Measurements from ENCODE around the gene KRT76.

KRT76 gene

DNA sequence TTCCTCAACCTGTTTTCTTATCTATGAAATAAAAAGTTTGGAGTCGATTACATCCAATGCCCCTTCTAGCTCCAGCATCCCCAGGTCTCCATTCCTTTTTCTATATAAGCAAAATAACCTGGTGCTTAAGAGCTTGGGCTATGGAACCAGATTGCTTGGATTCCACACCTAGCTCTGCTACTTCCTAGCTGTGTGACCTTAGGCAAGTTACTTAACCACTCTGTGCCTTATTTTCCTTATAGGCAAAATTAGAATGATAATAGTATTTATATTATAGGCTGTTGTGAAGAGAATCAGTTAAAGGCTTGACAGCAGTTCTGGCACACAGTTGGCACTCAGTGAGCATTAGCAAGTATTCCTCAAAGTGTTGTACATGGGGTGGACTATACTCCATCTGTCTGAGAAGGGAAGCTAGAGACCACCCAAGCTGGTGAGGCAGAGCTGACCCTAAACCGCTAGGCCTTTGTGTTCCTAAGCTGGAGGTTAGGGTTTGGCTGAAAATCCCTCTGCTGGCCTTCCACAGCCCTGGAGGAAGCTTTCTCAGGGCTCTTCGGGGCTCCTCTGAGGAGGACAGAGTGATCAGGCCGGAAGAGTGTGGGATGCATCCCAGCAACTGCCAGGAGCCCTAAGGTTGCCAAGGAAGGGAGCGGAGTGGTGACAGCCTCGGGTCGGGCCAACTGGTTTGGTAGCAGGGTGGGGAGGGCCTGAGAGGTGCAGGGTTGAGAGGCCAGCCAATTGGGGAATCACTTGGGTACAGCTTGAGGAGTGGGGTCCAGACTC lies 42.8 kb upstream of the KRT76 start:
- H3K9me3 ChIP-seq (ENCODE audit: insufficient read depth, low read length) = no peaks in the 10 kb centered on the region
- no peak overlapping the region for H3K27ac ChIP-seq (ENCODE audit: low read length)
- no peak overlapping the region for H2AFZ ChIP-seq (ENCODE audit: low read depth, low read length)
- no peaks in the 10 kb centered on the region for H3K36me3 ChIP-seq (replicated peaks; ENCODE audit: low read depth, low read length)
- H3K4me2 ChIP-seq (ENCODE audit: low read length) = no peak overlapping the region
- TF ChIP-seq EZH2phosphoT487 (IDR thresholded peaks at IDR 0.05; ENCODE audit: low read depth) = no peak
- TF ChIP-seq, protein P1, sequence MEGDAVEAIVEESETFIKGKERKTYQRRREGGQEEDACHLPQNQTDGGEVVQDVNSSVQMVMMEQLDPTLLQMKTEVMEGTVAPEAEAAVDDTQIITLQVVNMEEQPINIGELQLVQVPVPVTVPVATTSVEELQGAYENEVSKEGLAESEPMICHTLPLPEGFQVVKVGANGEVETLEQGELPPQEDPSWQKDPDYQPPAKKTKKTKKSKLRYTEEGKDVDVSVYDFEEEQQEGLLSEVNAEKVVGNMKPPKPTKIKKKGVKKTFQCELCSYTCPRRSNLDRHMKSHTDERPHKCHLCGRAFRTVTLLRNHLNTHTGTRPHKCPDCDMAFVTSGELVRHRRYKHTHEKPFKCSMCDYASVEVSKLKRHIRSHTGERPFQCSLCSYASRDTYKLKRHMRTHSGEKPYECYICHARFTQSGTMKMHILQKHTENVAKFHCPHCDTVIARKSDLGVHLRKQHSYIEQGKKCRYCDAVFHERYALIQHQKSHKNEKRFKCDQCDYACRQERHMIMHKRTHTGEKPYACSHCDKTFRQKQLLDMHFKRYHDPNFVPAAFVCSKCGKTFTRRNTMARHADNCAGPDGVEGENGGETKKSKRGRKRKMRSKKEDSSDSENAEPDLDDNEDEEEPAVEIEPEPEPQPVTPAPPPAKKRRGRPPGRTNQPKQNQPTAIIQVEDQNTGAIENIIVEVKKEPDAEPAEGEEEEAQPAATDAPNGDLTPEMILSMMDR (IDR thresholded peaks at IDR 0.05; ENCODE audit: low read depth, low read length) = no peak
- no peaks in the 10 kb centered on the region for H3K4me1 ChIP-seq (ENCODE audit: low read length)
- no peaks in the 10 kb centered on the region for H4K20me1 ChIP-seq (ENCODE audit: insufficient read depth, low read length)
- no peak overlapping the region for H3K9ac ChIP-seq (ENCODE audit: low read length)
- peaks cover 35% of the 10 kb centered on the region for H3K27me3 ChIP-seq (ENCODE audit: low read depth, low read length)
- H3K4me3 ChIP-seq (ENCODE audit: low read length) = no peak overlapping the region
- no peaks in the 10 kb centered on the region for H3K79me2 ChIP-seq (ENCODE audit: low read length)

DNA sequence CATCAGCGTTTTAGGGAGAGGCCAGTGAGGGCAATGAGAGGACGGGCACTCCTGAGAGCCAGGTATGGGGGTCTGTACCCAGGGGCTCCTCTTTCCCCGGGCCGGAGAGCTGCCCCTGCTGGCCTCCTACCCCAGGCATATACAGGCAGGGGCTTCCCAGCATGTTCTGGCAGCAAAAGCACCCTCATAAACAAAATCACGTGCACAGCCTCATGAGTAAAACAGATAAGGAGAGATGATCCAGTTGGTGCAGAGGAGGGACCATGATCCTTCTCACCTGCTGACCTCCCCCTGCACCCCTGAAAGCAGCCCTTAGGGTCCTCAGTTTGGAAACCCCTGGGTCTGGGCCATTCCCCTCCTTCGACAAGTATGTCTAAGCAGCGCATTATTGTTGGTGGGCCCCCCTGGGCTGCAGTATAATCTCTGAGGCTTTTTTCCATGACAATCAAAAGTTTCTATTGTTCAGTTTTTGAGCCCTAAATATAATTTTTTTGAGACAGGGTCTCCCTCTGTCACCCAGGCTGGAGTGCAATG lies 41.8 kb upstream of the KRT76 start:
- H3K4me2 ChIP-seq (ENCODE audit: low read length) = no peak overlapping the region
- no peaks in the 10 kb centered on the region for H4K20me1 ChIP-seq (ENCODE audit: insufficient read depth, low read length)
- H3K27ac ChIP-seq (ENCODE audit: low read length) = no peak overlapping the region
- H3K79me2 ChIP-seq (ENCODE audit: low read length) = no peaks in the 10 kb centered on the region
- no peak overlapping the region for H3K9ac ChIP-seq (ENCODE audit: low read length)
- no peak overlapping the region for H3K4me3 ChIP-seq (ENCODE audit: low read length)
- H3K36me3 ChIP-seq (replicated peaks; ENCODE audit: low read depth, low read length) = no peaks in the 10 kb centered on the region
- no peaks in the 10 kb centered on the region for H3K9me3 ChIP-seq (ENCODE audit: insufficient read depth, low read length)
- H2AFZ ChIP-seq (ENCODE audit: low read depth, low read length) = no peak overlapping the region
- TF ChIP-seq EZH2phosphoT487 (IDR thresholded peaks at IDR 0.05; ENCODE audit: low read depth) = no peak
- TF ChIP-seq, protein P1 (IDR thresholded peaks at IDR 0.05; ENCODE audit: low read depth, low read length) = no peak
- H3K4me1 ChIP-seq (ENCODE audit: low read length) = no peaks in the 10 kb centered on the region
- peaks cover 37% of the 10 kb centered on the region for H3K27me3 ChIP-seq (ENCODE audit: low read depth, low read length)

DNA sequence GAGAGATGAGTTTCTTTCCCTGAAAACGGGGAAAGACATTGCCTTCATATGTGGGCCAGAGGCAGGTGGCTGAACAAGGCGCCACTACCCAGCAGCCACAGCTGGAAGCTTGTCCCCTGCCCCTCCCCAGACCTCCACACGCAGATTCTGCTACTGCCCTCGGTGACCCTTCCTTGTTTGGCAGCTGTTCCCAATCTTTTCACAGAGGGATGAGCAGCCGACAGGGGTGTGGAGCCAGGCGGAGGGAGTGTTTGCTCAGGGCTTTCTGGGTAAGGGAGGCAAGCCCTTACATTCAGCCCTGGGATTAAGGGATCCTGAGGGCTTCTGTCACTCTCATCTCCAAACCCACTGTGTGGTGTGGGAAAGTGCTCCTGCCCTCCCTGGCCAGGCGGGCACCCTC lies 41.2 kb upstream of the KRT76 start:
- H3K9ac ChIP-seq (ENCODE audit: low read length) = no peak overlapping the region
- H4K20me1 ChIP-seq (ENCODE audit: insufficient read depth, low read length) = no peaks in the 10 kb centered on the region
- no peaks in the 10 kb centered on the region for H3K9me3 ChIP-seq (ENCODE audit: insufficient read depth, low read length)
- no peaks in the 10 kb centered on the region for H3K4me1 ChIP-seq (ENCODE audit: low read length)
- peaks cover 37% of the 10 kb centered on the region for H3K27me3 ChIP-seq (ENCODE audit: low read depth, low read length)
- no peaks in the 10 kb centered on the region for H3K79me2 ChIP-seq (ENCODE audit: low read length)
- H3K4me3 ChIP-seq (ENCODE audit: low read length) = no peak overlapping the region
- H3K36me3 ChIP-seq (replicated peaks; ENCODE audit: low read depth, low read length) = no peaks in the 10 kb centered on the region
- no peak overlapping the region for H3K27ac ChIP-seq (ENCODE audit: low read length)
- H2AFZ ChIP-seq (ENCODE audit: low read depth, low read length) = no peak overlapping the region
- no peak for TF ChIP-seq EZH2phosphoT487 (IDR thresholded peaks at IDR 0.05; ENCODE audit: low read depth)
- TF ChIP-seq, protein P1 (IDR thresholded peaks at IDR 0.05; ENCODE audit: low read depth, low read length) = no peak
- no peak overlapping the region for H3K4me2 ChIP-seq (ENCODE audit: low read length)

DNA sequence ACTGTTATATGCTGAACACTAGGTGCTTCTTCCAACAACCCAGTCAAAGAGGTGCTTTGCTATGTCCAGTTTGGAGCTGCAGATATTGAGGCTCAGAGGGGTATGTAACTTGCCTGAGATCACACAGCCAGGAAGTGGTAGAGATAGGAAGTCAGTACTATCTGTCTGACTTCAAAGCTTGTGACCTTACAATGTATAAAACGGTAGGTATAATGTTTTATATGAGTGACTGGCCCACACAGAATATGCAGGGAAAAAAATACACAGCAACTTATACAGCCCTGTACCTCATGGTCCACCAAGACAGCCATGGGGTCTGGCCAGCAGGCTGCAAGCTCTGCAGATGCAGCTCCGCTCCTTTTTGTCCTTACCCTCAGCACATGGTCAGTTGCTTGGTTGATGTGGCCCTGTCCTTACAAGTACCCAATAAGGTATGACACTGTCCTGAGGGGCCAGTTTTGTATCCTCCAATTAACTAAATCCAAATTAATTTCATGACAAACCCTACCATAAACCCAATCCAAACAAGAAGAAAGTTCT lies 40.6 kb upstream of the KRT76 start:
- no peaks in the 10 kb centered on the region for H3K4me1 ChIP-seq (ENCODE audit: low read length)
- no peaks in the 10 kb centered on the region for H3K36me3 ChIP-seq (replicated peaks; ENCODE audit: low read depth, low read length)
- H3K79me2 ChIP-seq (ENCODE audit: low read length) = no peaks in the 10 kb centered on the region
- TF ChIP-seq, protein P1 (IDR thresholded peaks at IDR 0.05; ENCODE audit: low read depth, low read length) = no peak
- no peak for TF ChIP-seq EZH2phosphoT487 (IDR thresholded peaks at IDR 0.05; ENCODE audit: low read depth)
- no peak overlapping the region for H3K4me3 ChIP-seq (ENCODE audit: low read length)
- H4K20me1 ChIP-seq (ENCODE audit: insufficient read depth, low read length) = no peaks in the 10 kb centered on the region
- no peak overlapping the region for H3K4me2 ChIP-seq (ENCODE audit: low read length)
- H2AFZ ChIP-seq (ENCODE audit: low read depth, low read length) = no peak overlapping the region
- H3K27ac ChIP-seq (ENCODE audit: low read length) = no peak overlapping the region
- no peaks in the 10 kb centered on the region for H3K9me3 ChIP-seq (ENCODE audit: insufficient read depth, low read length)
- H3K27me3 ChIP-seq (ENCODE audit: low read depth, low read length) = peaks cover 37% of the 10 kb centered on the region
- no peak overlapping the region for H3K9ac ChIP-seq (ENCODE audit: low read length)
